Measurements from ENCODE around the gene RSBN1L.
"Not testable (repeated sequence)": the region's sequence is repeated elsewhere in the genome, so short reads cannot be mapped to it uniquely, and the experiment has no call there.

The RSBN1L gene

GRCh38 chr7:77697535-77697831 is 1.2 kb downstream of the RSBN1L start:
- TF ChIP-seq CTCF (IDR thresholded peaks at IDR 0.05; ENCODE audit: low read depth, low read length): no peak
- H3K4me3 ChIP-seq (replicated peaks in 1 of 2; ENCODE audit: low read depth in 2 of 2, low read length in 2 of 2): peak overlapping the region; percentile 97 to 99
- DNase-seq (ENCODE audit: low read depth in 2 of 2): no peak

GRCh38 chr7:77698042-77698625 is 1.9 kb downstream of the RSBN1L start:
- TF ChIP-seq CTCF (IDR thresholded peaks at IDR 0.05; ENCODE audit: low read depth, low read length): no peak
- no peak for DNase-seq (ENCODE audit: low read depth in 2 of 2)
- peak overlapping the region; percentile 97 to 99 for H3K4me3 ChIP-seq (replicated peaks in 1 of 2; ENCODE audit: low read depth in 2 of 2, low read length in 2 of 2)

GRCh38 chr7:77699056-77699455 is 2.8 kb downstream of the RSBN1L start:
- no peak overlapping the region for H3K4me3 ChIP-seq (replicated peaks in 1 of 2; ENCODE audit: low read depth in 2 of 2, low read length in 2 of 2)
- no peak for DNase-seq (ENCODE audit: low read depth in 2 of 2)
- TF ChIP-seq CTCF (IDR thresholded peaks at IDR 0.05; ENCODE audit: low read depth, low read length): no peak

- no peak for DNase-seq (ENCODE audit: low read depth in 2 of 2)
- TF ChIP-seq CTCF (IDR thresholded peaks at IDR 0.05; ENCODE audit: low read depth, low read length): no peak
Observed at GRCh38 chr7:77702513-77702912, 6.3 kb downstream of the RSBN1L start.

GRCh38 chr7:77702968-77703472 is 6.8 kb downstream of the RSBN1L start:
- no peak for TF ChIP-seq CTCF (IDR thresholded peaks at IDR 0.05; ENCODE audit: low read depth, low read length)
- no peak for DNase-seq (ENCODE audit: low read depth in 2 of 2)
- H3K4me3 ChIP-seq (replicated peaks in 1 of 2; ENCODE audit: low read depth in 2 of 2, low read length in 2 of 2): no peak overlapping the region

More at GRCh38 chr7:77702513-77702912, 6.3 kb downstream of the RSBN1L start:
- no peak overlapping the region for H3K4me3 ChIP-seq (replicated peaks in 1 of 2; ENCODE audit: low read depth in 2 of 2, low read length in 2 of 2)

- H3K4me3 ChIP-seq (replicated peaks in 1 of 2; ENCODE audit: low read depth in 2 of 2, low read length in 2 of 2); DNase-seq (ENCODE audit: low read depth in 2 of 2): not testable (repeated sequence)
Observed at GRCh38 chr7:77703669-77704068, 7.4 kb downstream of the RSBN1L start.

- TF ChIP-seq CTCF (IDR thresholded peaks at IDR 0.05; ENCODE audit: low read depth, low read length): no peak
- H3K4me3 ChIP-seq (replicated peaks in 1 of 2; ENCODE audit: low read depth in 2 of 2, low read length in 2 of 2): no peak overlapping the region
- no peak for DNase-seq (ENCODE audit: low read depth in 2 of 2)
Observed at GRCh38 chr7:77707504-77707992, 11.3 kb downstream of the RSBN1L start.

All from cardiac fibroblast (primary cell).